ENCODE measurements around the gene PRKD2. TPM values are rescaled to one million over a fixed set of nuclear protein-coding genes. Genes with fewer than 3 reads are reported as not detected.

Gene PRKD2
- polyA plus RNA-seq (8.0 and 15.9 TPM in 2 replicates), polyA minus RNA-seq (3.2 and 5.8 TPM in 2 replicates)

DNA sequence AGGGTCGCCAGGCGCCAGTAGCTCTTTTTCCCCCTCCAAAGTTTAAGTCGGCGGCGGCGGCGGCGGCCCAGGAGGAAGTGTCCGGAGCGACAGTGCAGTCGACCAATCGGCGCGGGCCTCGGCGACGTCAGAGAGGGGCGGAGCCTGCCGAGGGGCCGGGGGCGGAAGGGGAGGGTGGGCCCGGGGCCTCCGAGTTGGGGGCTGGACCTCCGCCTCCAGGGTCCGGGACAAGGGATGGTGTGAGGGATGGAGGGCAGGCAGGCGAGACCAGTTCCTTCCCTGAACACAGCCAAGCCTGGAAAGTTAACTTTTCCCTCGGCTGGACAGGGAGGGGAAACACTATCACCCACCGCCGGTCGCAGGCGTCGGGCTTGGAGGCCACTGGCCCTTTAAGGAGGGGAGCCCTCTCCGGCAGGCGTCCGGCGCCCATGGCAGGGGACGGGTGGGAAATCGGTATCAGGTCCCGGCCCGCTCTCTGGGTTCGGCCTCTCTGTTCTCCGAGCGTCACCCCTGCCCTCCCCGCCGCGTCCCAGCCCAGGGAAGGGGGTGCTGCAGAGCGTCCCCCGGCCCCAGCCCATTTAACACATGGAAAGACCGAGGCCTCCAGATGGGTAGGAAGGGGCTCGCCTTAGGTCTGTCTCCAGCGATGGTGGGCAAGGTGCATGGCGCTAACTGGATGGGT lies at the start of gene PRKD2:
Gene PRKD2 (minus strand): TSS at position 81 of the 682 bp plus-strand sequence. CDS start 744 bp downstream, outside the sequence.
- Histone ChIP-seq H4K20me1 (ENCODE audit: insufficient read depth) (no peaks in the 10 kb centered on the region), H3K79me2 (replicated peaks; ENCODE audit: insufficient read depth, low read length) (no peaks in the 10 kb centered on the region), H3F3A (ENCODE audit: insufficient read depth, low read length, poor library complexity, severe bottlenecking) (no peaks in the 10 kb centered on the region), H3K27ac (ENCODE audit: low read length) (no peak within 1 kb of the TSS), H2AFZ (ENCODE audit: low read depth, low read length) (no peak within 1 kb of the TSS), H3K4me2 (ENCODE audit: low read length) (peak within 1 kb of the TSS; percentile 55), H3K36me3 (ENCODE audit: insufficient read depth, low read length) (no peaks in the 10 kb centered on the region), H3K27me3 (ENCODE audit: insufficient read depth, low read depth, low read length) (no peaks in the 10 kb centered on the region), H3K4me3 (ENCODE audit: low read length) (peak within 1 kb of the TSS; percentile 66), H3K9ac (ENCODE audit: low read length) (peak within 1 kb of the TSS; percentile 56), H3K9me3 (ENCODE audit: low read length) (no peaks in the 10 kb centered on the region), H3K9me2 (ENCODE audit: insufficient read depth, low read length) (no peaks in the 10 kb centered on the region)
- TF ChIP-seq POLR2AphosphoS5 (IDR thresholded peaks at IDR 0.05) (peak; percentile 19), MXI1 (conservative IDR thresholded peaks at IDR 0.05; ENCODE audit: poor library complexity, severe bottlenecking) (no peak)

DNA sequence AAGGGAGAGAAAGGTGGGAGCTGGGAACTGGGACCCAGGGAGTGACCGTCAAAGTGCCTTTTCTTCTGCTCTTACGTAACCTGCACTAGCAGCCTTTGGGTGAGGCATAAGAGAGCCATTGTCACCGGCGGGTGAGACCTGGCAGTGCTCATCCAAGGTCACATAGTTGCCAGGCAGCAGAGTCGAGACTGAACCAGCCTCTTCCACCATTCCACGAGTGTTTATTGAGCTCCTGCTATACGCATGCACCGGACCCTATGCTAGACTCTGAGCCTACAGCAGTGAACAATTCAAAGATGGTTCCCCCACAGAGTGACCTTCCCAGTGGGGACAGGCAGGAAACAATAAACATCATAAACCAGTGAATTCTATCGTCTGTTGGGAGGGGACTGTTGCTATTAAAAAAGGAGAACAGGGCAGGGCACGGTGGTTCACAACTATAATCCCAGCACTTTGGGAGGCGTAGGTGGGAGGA lies 47.9 kb upstream of the PRKD2 start:
- Histone ChIP-seq H3K4me2 (ENCODE audit: low read length) (no peak overlapping the region), H3K36me3 (ENCODE audit: insufficient read depth, low read length) (no peaks in the 10 kb centered on the region), H3K9me3 (ENCODE audit: low read length) (no peaks in the 10 kb centered on the region), H3K27me3 (ENCODE audit: insufficient read depth, low read depth, low read length) (no peaks in the 10 kb centered on the region), H4K20me1 (ENCODE audit: insufficient read depth) (no peaks in the 10 kb centered on the region), H3K9ac (ENCODE audit: low read length) (no peak overlapping the region), H3K79me2 (replicated peaks; ENCODE audit: insufficient read depth, low read length) (no peaks in the 10 kb centered on the region), H3F3A (ENCODE audit: insufficient read depth, low read length, poor library complexity, severe bottlenecking) (no peaks in the 10 kb centered on the region), H3K4me3 (ENCODE audit: low read length) (no peak overlapping the region), H3K27ac (ENCODE audit: low read length) (no peak overlapping the region), H3K9me2 (ENCODE audit: insufficient read depth, low read length) (no peaks in the 10 kb centered on the region), H2AFZ (ENCODE audit: low read depth, low read length) (no peak overlapping the region)
- TF ChIP-seq EZH2 (IDR thresholded peaks at IDR 0.05; ENCODE audit: borderline replicate concordance, insufficient read depth, low read length, poor library complexity, severe bottlenecking), result no peak
- no peak for TF ChIP-seq POLR2AphosphoS5 (IDR thresholded peaks at IDR 0.05)
- TF ChIP-seq RAD21 (conservative IDR thresholded peaks at IDR 0.05), result no peak
- no peak for TF ChIP-seq EP300 (conservative IDR thresholded peaks at IDR 0.05; ENCODE audit: poor library complexity, severe bottlenecking)
- TF ChIP-seq SMC3 (conservative IDR thresholded peaks at IDR 0.05; ENCODE audit: poor library complexity), result no peak
- TF ChIP-seq, protein P1, sequence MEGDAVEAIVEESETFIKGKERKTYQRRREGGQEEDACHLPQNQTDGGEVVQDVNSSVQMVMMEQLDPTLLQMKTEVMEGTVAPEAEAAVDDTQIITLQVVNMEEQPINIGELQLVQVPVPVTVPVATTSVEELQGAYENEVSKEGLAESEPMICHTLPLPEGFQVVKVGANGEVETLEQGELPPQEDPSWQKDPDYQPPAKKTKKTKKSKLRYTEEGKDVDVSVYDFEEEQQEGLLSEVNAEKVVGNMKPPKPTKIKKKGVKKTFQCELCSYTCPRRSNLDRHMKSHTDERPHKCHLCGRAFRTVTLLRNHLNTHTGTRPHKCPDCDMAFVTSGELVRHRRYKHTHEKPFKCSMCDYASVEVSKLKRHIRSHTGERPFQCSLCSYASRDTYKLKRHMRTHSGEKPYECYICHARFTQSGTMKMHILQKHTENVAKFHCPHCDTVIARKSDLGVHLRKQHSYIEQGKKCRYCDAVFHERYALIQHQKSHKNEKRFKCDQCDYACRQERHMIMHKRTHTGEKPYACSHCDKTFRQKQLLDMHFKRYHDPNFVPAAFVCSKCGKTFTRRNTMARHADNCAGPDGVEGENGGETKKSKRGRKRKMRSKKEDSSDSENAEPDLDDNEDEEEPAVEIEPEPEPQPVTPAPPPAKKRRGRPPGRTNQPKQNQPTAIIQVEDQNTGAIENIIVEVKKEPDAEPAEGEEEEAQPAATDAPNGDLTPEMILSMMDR (IDR thresholded peaks at IDR 0.05; ENCODE audit: poor library complexity, severe bottlenecking), result no peak
- TF ChIP-seq TAF1 (IDR thresholded peaks at IDR 0.05; ENCODE audit: low read depth), result no peak
- TF ChIP-seq, protein P2, sequence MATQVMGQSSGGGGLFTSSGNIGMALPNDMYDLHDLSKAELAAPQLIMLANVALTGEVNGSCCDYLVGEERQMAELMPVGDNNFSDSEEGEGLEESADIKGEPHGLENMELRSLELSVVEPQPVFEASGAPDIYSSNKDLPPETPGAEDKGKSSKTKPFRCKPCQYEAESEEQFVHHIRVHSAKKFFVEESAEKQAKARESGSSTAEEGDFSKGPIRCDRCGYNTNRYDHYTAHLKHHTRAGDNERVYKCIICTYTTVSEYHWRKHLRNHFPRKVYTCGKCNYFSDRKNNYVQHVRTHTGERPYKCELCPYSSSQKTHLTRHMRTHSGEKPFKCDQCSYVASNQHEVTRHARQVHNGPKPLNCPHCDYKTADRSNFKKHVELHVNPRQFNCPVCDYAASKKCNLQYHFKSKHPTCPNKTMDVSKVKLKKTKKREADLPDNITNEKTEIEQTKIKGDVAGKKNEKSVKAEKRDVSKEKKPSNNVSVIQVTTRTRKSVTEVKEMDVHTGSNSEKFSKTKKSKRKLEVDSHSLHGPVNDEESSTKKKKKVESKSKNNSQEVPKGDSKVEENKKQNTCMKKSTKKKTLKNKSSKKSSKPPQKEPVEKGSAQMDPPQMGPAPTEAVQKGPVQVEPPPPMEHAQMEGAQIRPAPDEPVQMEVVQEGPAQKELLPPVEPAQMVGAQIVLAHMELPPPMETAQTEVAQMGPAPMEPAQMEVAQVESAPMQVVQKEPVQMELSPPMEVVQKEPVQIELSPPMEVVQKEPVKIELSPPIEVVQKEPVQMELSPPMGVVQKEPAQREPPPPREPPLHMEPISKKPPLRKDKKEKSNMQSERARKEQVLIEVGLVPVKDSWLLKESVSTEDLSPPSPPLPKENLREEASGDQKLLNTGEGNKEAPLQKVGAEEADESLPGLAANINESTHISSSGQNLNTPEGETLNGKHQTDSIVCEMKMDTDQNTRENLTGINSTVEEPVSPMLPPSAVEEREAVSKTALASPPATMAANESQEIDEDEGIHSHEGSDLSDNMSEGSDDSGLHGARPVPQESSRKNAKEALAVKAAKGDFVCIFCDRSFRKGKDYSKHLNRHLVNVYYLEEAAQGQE (IDR thresholded peaks at IDR 0.05; ENCODE audit: borderline replicate concordance), result no peak
- TF ChIP-seq MXI1 (conservative IDR thresholded peaks at IDR 0.05; ENCODE audit: poor library complexity, severe bottlenecking), result no peak
